HG03159 (cell line): Measurements from ENCODE around the gene NDC80.
"Not testable (repeated sequence)": the region's sequence is repeated elsewhere in the genome, so short reads cannot be mapped to it uniquely, and the experiment has no call there.

Source experiments
- ATAC-seq: cut with Tn5 transposase; IDR thresholded peaks from one replicate; pipeline ENCODE4 v1.9.1; 2021; ENCODE audit warnings: mild to moderate bottlenecking, moderate library complexity; ENCODE audit not compliant: unreplicated experiment

The NDC80 gene

GRCh38 chr18:2571200-2572170 lies at the start of gene NDC80, which contains the start of gene METTL4:
TSS of gene NDC80 (plus strand) at chr18:2571557. CDS start at chr18:2572986, 1,429 bp downstream.
TSS of gene METTL4 (minus strand) at chr18:2571505. CDS start at chr18:2567216, 4,289 bp downstream.
- ATAC-seq: peak; percentile 82

- no peak for ATAC-seq
Observed at GRCh38 chr18:2522112-2522511, 49.2 kb upstream of the NDC80 start.

- not testable (repeated sequence) for ATAC-seq
Observed at GRCh38 chr18:2524794-2525198, 46.6 kb upstream of the NDC80 start.

GRCh38 chr18:2526329-2526728 lies 45.0 kb upstream of the NDC80 start:
- no peak for ATAC-seq

- ATAC-seq: no peak
Observed at GRCh38 chr18:2529154-2529553, 42.2 kb upstream of the NDC80 start.

GRCh38 chr18:2531751-2532150 lies 39.6 kb upstream of the NDC80 start:
- no peak for ATAC-seq

- no peak for ATAC-seq
Observed at GRCh38 chr18:2532797-2533196, 38.6 kb upstream of the NDC80 start.

- ATAC-seq: peak; percentile 47
Observed at GRCh38 chr18:2534906-2535305, 36.5 kb upstream of the NDC80 start.

GRCh38 chr18:2535419-2535910 lies 35.9 kb upstream of the NDC80 start:
- ATAC-seq: peak; percentile 23

- ATAC-seq: no peak
Observed at GRCh38 chr18:2536063-2536462, 35.3 kb upstream of the NDC80 start.

GRCh38 chr18:2536493-2536892 lies 34.9 kb upstream of the NDC80 start:
- no peak for ATAC-seq

GRCh38 chr18:2537296-2537695 lies 34.1 kb upstream of the NDC80 start:
- no peak for ATAC-seq

- no peak for ATAC-seq
Observed at GRCh38 chr18:2538236-2538635, 33.1 kb upstream of the NDC80 start.

GRCh38 chr18:2538844-2539243 lies 32.5 kb upstream of the NDC80 start:
- ATAC-seq: no peak

- ATAC-seq: no peak
Observed at GRCh38 chr18:2540575-2540974, 30.8 kb upstream of the NDC80 start.

- peak; percentile 67 for ATAC-seq
Observed at GRCh38 chr18:2541925-2542563, 29.3 kb upstream of the NDC80 start.

- no peak for ATAC-seq
Observed at GRCh38 chr18:2545155-2545554, 26.2 kb upstream of the NDC80 start.

- no peak for ATAC-seq
Observed at GRCh38 chr18:2547477-2548087, 23.8 kb upstream of the NDC80 start.

GRCh38 chr18:2549462-2549861 lies 21.9 kb upstream of the NDC80 start:
- no peak for ATAC-seq

GRCh38 chr18:2551425-2551824 lies 19.9 kb upstream of the NDC80 start:
- no peak for ATAC-seq

- no peak for ATAC-seq
Observed at GRCh38 chr18:2554696-2555095, 16.7 kb upstream of the NDC80 start.
